Ovary (tissue), 9 donors: ENCODE results near the gene NCDN. TPM values are rescaled to one million over a fixed set of nuclear protein-coding genes. Genes with fewer than 3 reads are reported as not detected.
"Not testable (repeated sequence)": the region's sequence is repeated elsewhere in the genome, so short reads cannot be mapped to it uniquely, and the experiment has no call there.

Experiments used
- DNase-seq, 5 donors: peaks; one replicate each; pipeline ENCODE4 v3.0.0-alpha.2; 2019 to 2020
- H3K27ac ChIP-seq, 2 donors: fragments of 200-600 bp; one replicate each; pipeline versions ENCODE4 v1.5.1 to v1.8.0; 2019 to 2022
- H3K27me3 ChIP-seq: fragments of 200-600 bp; one replicate; pipeline ENCODE4 v1.8.0; 2022
- H3K36me3 ChIP-seq: fragments of 200-600 bp; sonication (generic); one replicate; pipeline ENCODE4 v1.5.1; 2019
- H3K4me1 ChIP-seq: one replicate; pipeline ENCODE4 v1.8.1; 2013; ENCODE audit warnings: mild to moderate bottlenecking, moderate library complexity; ENCODE audit not compliant: insufficient read depth
- H3K4me3 ChIP-seq: fragments of 200-600 bp; sonication (generic); one replicate; pipeline ENCODE4 v1.5.1; 2017
- H3K9me3 ChIP-seq, 2 donors: fragments of 200-600 bp in 1 of 2; sonication (generic) in 1 of 2; one replicate each; pipeline versions ENCODE4 v1.5.1 to v1.8.1; 2013 to 2019; ENCODE audit warnings: mild to moderate bottlenecking in 1 of 2, moderate library complexity in 1 of 2
- EP300 ChIP-seq: sonication (generic); formaldehyde crosslinking; IDR thresholded peaks from one replicate; pipeline ENCODE4 v1.6.1; 2017; ENCODE audit warnings: antibody characterized with exemption
- POLR2A ChIP-seq: fragments of 450-650 bp; IDR thresholded peaks from one replicate; pipeline ENCODE4 v1.6.1; 2017; ENCODE audit warnings: antibody characterized with exemption, mild to moderate bottlenecking, moderate library complexity
- WGBS, 3 donors: extraction: QIAGEN DNeasy Blood & Tissue Kit in 1 of 3; methylation state at CpG; one replicate each; pipeline versions ENCODE4 v1.1.5 to v1.1.7; 2013 to 2017; 5-methylcytosine and 5-hydroxymethylcytosine counted together
- intact Hi-C, 4 donors: fragments of 100-400 bp; cut with DNase I; formaldehyde crosslinking; loops; one replicate each; pipeline versions ENCODE4 v1.11.0 to v1.15.1; 2022 to 2023
- polyA plus RNA-seq, 2 donors: library from polyadenylated mRNA; stranded (reverse); fragments of 200-250 nt in 1 of 2; fragments of 350-450 nt in 1 of 2; fragmentation: Illumina TruSeq in 1 of 2; extraction: RNeasy Lipid Tissue Mini Kit (QIAGEN cat#74804) in 1 of 2; gene quantifications; one replicate each; pipeline ENCODE4 v1.2.3, GENCODE V29; 2013 to 2014
- total RNA-seq, 7 donors: library from RNA; depleted of rRNA in 2 of 7; stranded (reverse); fragments of >200 nt in 2 of 7; fragmentation: NEBNext Ultra II Directional in 3 of 7; extraction: Animal tissue kit (Norgen Biotek cat#: 25700) in 3 of 7; gene quantifications; one replicate each; pipeline versions ENCODE4 v1.1.0 to v1.2.4, GENCODE V29; 2016 to 2023
- TF ChIP-seq, protein P1 (sequence below), 3 donors: fragments of 450-650 bp in 2 of 3; fragments of 200-600 bp in 1 of 3; IDR thresholded peaks; one replicate each; pipeline versions ENCODE4 v1.5.1 to v1.8.0; 2016 to 2022; ENCODE audit warnings: antibody characterized with exemption in 3 of 3, mild to moderate bottlenecking in 1 of 3
- donor health status: DM: no; HTN: no; CAD: no; lungs with moderate emphysema.
- donor health status: DM: no; HTN: no; CAD: no.
- donor health status: Bipolar disorder and iron deficiency.
- donor health status: DM: yes; HTN: yes; CAD: no.
- donor health status: DM: no; HTN: no; CAD: no.
- donor health status: DM: yes; HTN: yes; CAD: no.

Gene NCDN
- total and polyA plus RNA-seq, 9 donors, result 5.9 to 36.2 (median 22.9) TPM

GRCh38 chr1:35576061-35576765, 18.6 kb downstream of the NCDN start:
- DNase-seq, result no peak
- intact Hi-C loops, result no loop called here
- TF ChIP-seq EP300 (no peak), POLR2A (no peak)
- TF ChIP-seq, protein P1, sequence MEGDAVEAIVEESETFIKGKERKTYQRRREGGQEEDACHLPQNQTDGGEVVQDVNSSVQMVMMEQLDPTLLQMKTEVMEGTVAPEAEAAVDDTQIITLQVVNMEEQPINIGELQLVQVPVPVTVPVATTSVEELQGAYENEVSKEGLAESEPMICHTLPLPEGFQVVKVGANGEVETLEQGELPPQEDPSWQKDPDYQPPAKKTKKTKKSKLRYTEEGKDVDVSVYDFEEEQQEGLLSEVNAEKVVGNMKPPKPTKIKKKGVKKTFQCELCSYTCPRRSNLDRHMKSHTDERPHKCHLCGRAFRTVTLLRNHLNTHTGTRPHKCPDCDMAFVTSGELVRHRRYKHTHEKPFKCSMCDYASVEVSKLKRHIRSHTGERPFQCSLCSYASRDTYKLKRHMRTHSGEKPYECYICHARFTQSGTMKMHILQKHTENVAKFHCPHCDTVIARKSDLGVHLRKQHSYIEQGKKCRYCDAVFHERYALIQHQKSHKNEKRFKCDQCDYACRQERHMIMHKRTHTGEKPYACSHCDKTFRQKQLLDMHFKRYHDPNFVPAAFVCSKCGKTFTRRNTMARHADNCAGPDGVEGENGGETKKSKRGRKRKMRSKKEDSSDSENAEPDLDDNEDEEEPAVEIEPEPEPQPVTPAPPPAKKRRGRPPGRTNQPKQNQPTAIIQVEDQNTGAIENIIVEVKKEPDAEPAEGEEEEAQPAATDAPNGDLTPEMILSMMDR (IDR thresholded peaks at IDR 0.05), result no peak
- no peak overlapping the region for H3K4me3 ChIP-seq
- H3K9me3 ChIP-seq, result no peaks in the 10 kb centered on the region
- H3K36me3 ChIP-seq, result no peaks in the 10 kb centered on the region
- 62 to 71% (median 63%) methylated on average over 10 of the region's 10 CpGs for WGBS, 3 donors
- H3K27me3 ChIP-seq, result no peaks in the 10 kb centered on the region
- H3K27ac ChIP-seq, result no peak overlapping the region
- peaks cover 7% of the 10 kb centered on the region for H3K4me1 ChIP-seq

DNA sequence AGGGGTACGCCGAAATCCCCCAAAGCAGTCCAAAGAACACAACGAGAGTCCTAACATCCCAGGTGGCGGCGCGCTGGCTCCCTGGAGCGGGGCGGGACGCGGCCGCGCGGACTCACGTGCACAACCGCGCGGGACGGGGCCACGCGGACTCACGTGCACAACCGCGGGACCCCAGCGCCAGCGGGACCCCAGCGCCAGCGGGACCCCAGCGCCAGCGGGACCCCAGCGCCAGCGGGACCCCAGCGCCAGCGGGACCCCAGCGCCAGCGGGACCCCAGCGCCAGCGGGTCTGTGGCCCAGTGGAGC, 19.1 kb downstream of the NCDN start:
- H3K4me1 ChIP-seq, DNase-seq, H3K9me3 ChIP-seq, H3K27me3 ChIP-seq, intact Hi-C loops, H3K27ac ChIP-seq, H3K4me3 ChIP-seq, H3K36me3 ChIP-seq: not testable (repeated sequence)
- WGBS, 3 donors, result 6 to 15% (median 10%) methylated on average over 30 to 37 of the region's 37 CpGs

- intact Hi-C loops, result no loop called here
- H3K27me3 ChIP-seq, result no peaks in the 10 kb centered on the region
- no peaks in the 10 kb centered on the region for H3K36me3 ChIP-seq
- H3K27ac ChIP-seq, result no peak overlapping the region
- TF ChIP-seq POLR2A (no peak), EP300 (no peak)
- TF ChIP-seq, protein P1 (IDR thresholded peaks at IDR 0.05), result no peak
- DNase-seq, result no peak
- 3 to 4% (median 4%) methylated on average over 42 to 70 of the region's 70 CpGs for WGBS, 3 donors
- peaks cover 7% of the 10 kb centered on the region for H3K4me1 ChIP-seq
- peak overlapping the region; percentile 29 for H3K4me3 ChIP-seq
- H3K9me3 ChIP-seq, result no peaks in the 10 kb centered on the region
Observed at GRCh38 chr1:35577071-35577998, 19.7 kb downstream of the NCDN start.

GRCh38 chr1:35580949-35581388, 23.4 kb downstream of the NCDN start:
- TF ChIP-seq, protein P1 (IDR thresholded peaks at IDR 0.05), result no peak
- no peak for TF ChIP-seq EP300
- no peak for TF ChIP-seq POLR2A
- intact Hi-C loops, result no loop called here
- H3K27ac ChIP-seq, result no peak overlapping the region
- H3K36me3 ChIP-seq, result no peaks in the 10 kb centered on the region
- no peaks in the 10 kb centered on the region for H3K27me3 ChIP-seq
- DNase-seq, result no peak
- WGBS, 3 donors, result 23 to 46% (median 45%) methylated on average over 4 of the region's 4 CpGs
- no peaks in the 10 kb centered on the region for H3K9me3 ChIP-seq
- peaks cover 1% of the 10 kb centered on the region for H3K4me1 ChIP-seq
- no peak overlapping the region for H3K4me3 ChIP-seq

GRCh38 chr1:35581621-35582020, 24.0 kb downstream of the NCDN start:
- DNase-seq, H3K27ac ChIP-seq, H3K36me3 ChIP-seq, H3K4me3 ChIP-seq, H3K9me3 ChIP-seq, intact Hi-C loops, H3K27me3 ChIP-seq, H3K4me1 ChIP-seq: not testable (repeated sequence)
- WGBS, 3 donors, result 93 to 95% (median 94%) methylated on average over 9 of the region's 9 CpGs
